Liver (tissue), 9 donors: Measurements from ENCODE around the gene IL31RA. TPM values are rescaled to one million over a fixed set of nuclear protein-coding genes. Genes with fewer than 3 reads are reported as not detected.

ENCODE experiments used
- DNase-seq: peaks from one replicate; pipeline ENCODE4 v3.0.0-alpha.2; 2017; ENCODE audit warnings: low spot score
- H3K27ac ChIP-seq, 2 donors: one replicate each; pipeline ENCODE4 v1.7.0; 2013; ENCODE audit warnings: inconsistent platforms in 2 of 2, low read length in 2 of 2, control low read depth in 1 of 2, low read depth in 1 of 2, mild to moderate bottlenecking in 1 of 2
- H3K27me3 ChIP-seq, 4 donors: one replicate each; pipeline versions ENCODE4 v1.6.1 to v1.7.0; 2013; ENCODE audit warnings: low read length in 3 of 4, inconsistent platforms in 1 of 4, mild to moderate bottlenecking in 1 of 4, moderate library complexity in 1 of 4; ENCODE audit not compliant: control insufficient read depth in 4 of 4, insufficient read depth in 4 of 4
- H3K36me3 ChIP-seq, 4 donors: one replicate each; pipeline versions ENCODE4 v1.6.1 to v1.7.0; 2013; ENCODE audit warnings: low read length in 3 of 4, mild to moderate bottlenecking in 3 of 4, low read depth in 1 of 4, moderate library complexity in 1 of 4; ENCODE audit not compliant: control insufficient read depth in 4 of 4, insufficient read depth in 3 of 4
- H3K4me1 ChIP-seq, 4 donors: one replicate each; pipeline versions ENCODE4 v1.6.1 to v1.7.0; 2013; ENCODE audit warnings: low read length in 3 of 4, mild to moderate bottlenecking in 3 of 4, moderate library complexity in 1 of 4; ENCODE audit not compliant: control insufficient read depth in 4 of 4, insufficient read depth in 4 of 4
- H3K4me3 ChIP-seq, 3 donors: one replicate each; pipeline versions ENCODE4 v1.6.1 to v1.7.0; 2013; ENCODE audit warnings: low read length in 3 of 3, control low read depth in 1 of 3, low read depth in 1 of 3, mild to moderate bottlenecking in 1 of 3
- H3K9ac ChIP-seq, 2 donors: one replicate each; pipeline ENCODE4 v1.7.0; 2013; ENCODE audit warnings: low read length in 2 of 2, mild to moderate bottlenecking in 2 of 2, moderate library complexity in 2 of 2, control low read depth in 1 of 2, low read depth in 1 of 2
- H3K9me3 ChIP-seq, 4 donors: one replicate each; pipeline versions ENCODE4 v1.6.1 to v1.7.0; 2013; ENCODE audit warnings: low read length in 3 of 4; ENCODE audit not compliant: control insufficient read depth in 4 of 4
- ATF3 ChIP-seq: IDR thresholded peaks from 2 replicates; pipeline ENCODE4 v1.6.1; 2016; ENCODE audit warnings: antibody characterized with exemption
- CTCF ChIP-seq: fragments of 150-350 bp; IDR thresholded peaks from 2 replicates; pipeline ENCODE4 v1.5.1; 2017; ENCODE audit warnings: improper control_type of control experiment, low read depth, low read length; ENCODE audit not compliant: missing input control
- EGR1 ChIP-seq, 2 donors: IDR thresholded peaks; 2 replicates each; pipeline ENCODE4 v1.6.1; 2016 to 2018; ENCODE audit warnings: antibody characterized with exemption in 2 of 2, low read depth in 2 of 2
- FOXA1 ChIP-seq: IDR thresholded peaks from 2 replicates; pipeline ENCODE4 v1.6.1; 2016; ENCODE audit warnings: antibody characterized with exemption
- FOXA2 ChIP-seq: IDR thresholded peaks from 2 replicates; pipeline ENCODE4 v1.6.1; 2016; ENCODE audit warnings: antibody characterized with exemption
- GABPA ChIP-seq, 2 donors: IDR thresholded peaks in 1 of 2; conservative IDR thresholded peaks in 1 of 2; 2 replicates each; pipeline ENCODE4 v1.6.1; 2016; ENCODE audit warnings: antibody characterized with exemption in 2 of 2, mild to moderate bottlenecking in 1 of 2, moderate library complexity in 1 of 2
- HNF4A ChIP-seq, 2 donors: conservative IDR thresholded peaks; 2 replicates each; pipeline ENCODE4 v1.6.1; 2016; ENCODE audit warnings: antibody characterized with exemption in 2 of 2, mild to moderate bottlenecking in 2 of 2
- HNF4G ChIP-seq: IDR thresholded peaks from 2 replicates; pipeline ENCODE4 v1.6.1; 2016; ENCODE audit warnings: antibody characterized with exemption
- JUND ChIP-seq, 2 donors: IDR thresholded peaks; 2 replicates each; pipeline ENCODE4 v1.6.1; 2016; ENCODE audit warnings: antibody characterized with exemption in 2 of 2
- MAX ChIP-seq: IDR thresholded peaks from 2 replicates; pipeline ENCODE4 v1.6.1; 2016; ENCODE audit warnings: antibody characterized with exemption
- NR2F2 ChIP-seq: IDR thresholded peaks from 2 replicates; pipeline ENCODE4 v1.6.1; 2016; ENCODE audit warnings: antibody characterized with exemption
- RAD21 ChIP-seq, 2 donors: IDR thresholded peaks; 2 replicates each; pipeline ENCODE4 v1.6.1; 2016; ENCODE audit warnings: antibody characterized with exemption in 2 of 2, mild to moderate bottlenecking in 2 of 2
- REST ChIP-seq: IDR thresholded peaks from 2 replicates; pipeline ENCODE4 v1.6.1; 2016; ENCODE audit warnings: antibody characterized with exemption, mild to moderate bottlenecking
- RXRA ChIP-seq, 2 donors: IDR thresholded peaks; 2 replicates each; pipeline ENCODE4 v1.6.1; 2017 to 2018; ENCODE audit warnings: antibody characterized with exemption in 2 of 2, mild to moderate bottlenecking in 1 of 2
- SP1 ChIP-seq: IDR thresholded peaks from 2 replicates; pipeline ENCODE4 v1.6.1; 2018; ENCODE audit warnings: antibody characterized with exemption, mild to moderate bottlenecking
- TAF1 ChIP-seq: conservative IDR thresholded peaks from 2 replicates; pipeline ENCODE4 v1.6.1; 2016; ENCODE audit warnings: antibody characterized with exemption, mild to moderate bottlenecking
- YY1 ChIP-seq: IDR thresholded peaks from 2 replicates; pipeline ENCODE4 v1.6.1; 2016; ENCODE audit warnings: antibody characterized with exemption, mild to moderate bottlenecking
- ZBTB33 ChIP-seq: IDR thresholded peaks from 2 replicates; pipeline ENCODE4 v1.6.1; 2016; ENCODE audit warnings: antibody characterized with exemption
- polyA plus RNA-seq, 2 donors: library from polyadenylated mRNA; stranded (reverse) in 1 of 2; unstranded in 1 of 2; fragments of 200-250 nt in 1 of 2; fragments of >200 nt in 1 of 2; fragmentation: Nextera tagmentation in 1 of 2; extraction: Ambion mirVana in 1 of 2; gene quantifications; one replicate each; pipeline versions ENCODE4 v1.2.1 to v1.2.3, GENCODE V29; 2013 to 2015
- total RNA-seq, 2 donors: library from RNA; depleted of rRNA; stranded (reverse); fragments of >200 nt; gene quantifications; one replicate each; pipeline ENCODE4 v1.2.3, GENCODE V29; 2014
- donor health status: healthy.
- donor health status: healthy.
- donor health status: healthy.
- donor health status: healthy.
- donor health status: healthy.

Gene IL31RA
- total and polyA plus RNA-seq, 4 donors = not detected

GRCh38 chr5:55816342-55816741, 34.8 kb upstream of the IL31RA start:
- no peak for DNase-seq
- H3K4me3 ChIP-seq = no peak overlapping the region
- H3K27ac ChIP-seq = no peak overlapping the region
- H3K9me3 ChIP-seq = no peaks in the 10 kb centered on the region
- no peaks in the 10 kb centered on the region for H3K36me3 ChIP-seq
- H3K9ac ChIP-seq = no peak overlapping the region
- TF ChIP-seq ZBTB33 (no peak), ATF3 (no peak), GABPA (IDR thresholded peaks at IDR 0.05 in 1 of 2, conservative IDR thresholded peaks at IDR 0.05 in 1 of 2) (no peak), FOXA1 (no peak), CTCF (no peak), HNF4G (no peak), REST (no peak), MAX (no peak), TAF1 (no peak), SP1 (no peak), RAD21 (IDR thresholded peaks at IDR 0.05) (no peak), FOXA2 (no peak), EGR1 (IDR thresholded peaks at IDR 0.05; ENCODE audit: low read depth in 2 of 2) (no peak), JUND (IDR thresholded peaks at IDR 0.05) (no peak), HNF4A (conservative IDR thresholded peaks at IDR 0.05) (no peak), NR2F2 (no peak), YY1 (no peak), RXRA (IDR thresholded peaks at IDR 0.05) (no peak)
- no peaks in the 10 kb centered on the region for H3K4me1 ChIP-seq
- peaks cover 0 to 7% (median 0%) of the 10 kb centered on the region in 4 donors for H3K27me3 ChIP-seq
